ENCODE measurements around the gene RALGPS1.

The RALGPS1 gene

DNA sequence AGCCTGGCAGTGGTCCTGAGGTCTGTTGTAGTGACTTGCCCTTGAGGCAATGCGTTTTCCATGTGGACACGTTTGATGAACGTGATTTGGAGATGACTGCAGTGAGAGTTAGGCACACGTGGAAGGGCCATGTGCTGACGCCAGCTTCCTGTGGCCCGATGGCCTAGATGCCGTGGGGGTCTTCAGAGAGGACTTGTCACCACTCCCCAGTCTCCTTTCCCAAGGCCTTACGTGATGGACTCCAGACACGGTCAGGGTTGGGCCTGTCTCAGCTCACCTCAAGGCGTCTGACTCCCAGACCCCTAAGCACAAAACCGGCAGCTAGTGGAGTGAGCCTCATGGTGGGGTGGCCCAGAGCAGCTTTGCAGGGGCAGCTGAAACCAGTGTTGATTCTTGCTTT is 115.0 kb downstream of the RALGPS1 start:
- no peak for DNase-seq

GRCh38 chr9:127030814-127031740 is 116.5 kb downstream of the RALGPS1 start:
- no peak for DNase-seq

DNA sequence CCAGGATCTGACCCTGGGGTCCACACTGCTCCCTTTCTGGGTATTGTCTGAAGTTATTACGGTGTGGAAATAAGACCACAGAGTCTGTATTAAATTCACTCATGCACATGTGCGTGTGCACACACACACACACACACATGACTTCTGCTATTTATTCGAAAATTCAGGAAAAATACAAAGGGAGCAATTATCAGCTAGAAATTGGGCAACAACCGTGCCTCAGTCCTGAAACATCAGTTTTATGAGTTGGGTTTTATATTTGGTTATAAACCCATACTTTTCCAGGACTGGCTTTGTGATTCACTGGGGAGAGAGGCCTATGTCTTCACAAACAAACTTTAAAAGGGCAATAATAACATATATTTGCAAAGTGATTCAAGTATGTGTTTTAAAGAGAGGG is 117.7 kb downstream of the RALGPS1 start:
- no peak for DNase-seq

DNA sequence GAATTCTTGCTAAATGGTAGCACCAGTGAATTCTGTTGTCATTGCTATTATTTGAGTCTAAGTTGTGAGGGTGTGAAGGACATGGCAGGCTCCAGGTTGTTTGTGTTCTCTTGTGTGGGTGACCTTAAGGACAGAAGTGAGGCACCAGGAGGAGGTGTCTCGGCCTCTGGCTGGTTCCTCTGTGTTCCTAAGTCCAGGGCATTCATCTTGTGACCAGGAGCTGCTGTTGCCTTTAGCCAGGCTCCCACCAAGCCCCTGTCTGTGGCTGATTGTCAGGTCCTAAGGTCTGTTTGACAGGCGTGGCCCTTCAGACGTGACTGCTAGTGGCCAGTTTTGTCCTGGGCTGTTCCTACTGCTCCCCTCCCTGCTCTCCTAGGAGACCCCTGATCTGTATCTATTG is 118.5 kb downstream of the RALGPS1 start:
- DNase-seq = no peak

GRCh38 chr9:127033789-127034188 is 119.2 kb downstream of the RALGPS1 start:
- DNase-seq = no peak

GRCh38 chr9:127034691-127035090 is 120.1 kb downstream of the RALGPS1 start:
- no peak for DNase-seq

DNA sequence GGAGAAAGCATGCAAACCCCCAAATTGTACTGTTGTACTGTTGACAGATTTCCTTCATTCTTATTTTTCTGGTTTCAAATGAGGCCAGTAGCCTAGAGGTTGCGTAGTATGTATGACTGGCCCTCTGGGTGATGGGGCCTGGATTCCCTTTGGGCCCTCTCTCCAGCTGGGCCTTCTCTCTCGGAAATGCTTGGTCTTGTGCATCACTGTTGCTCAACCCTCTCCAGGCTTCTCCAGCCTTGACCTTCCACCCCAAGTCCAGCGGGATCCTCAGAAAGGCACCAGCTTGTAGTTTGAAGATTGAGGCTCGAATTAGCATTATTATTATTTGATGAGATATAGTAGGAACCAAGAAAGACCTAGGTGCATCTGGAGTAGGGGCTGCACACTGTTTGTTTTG is 120.8 kb downstream of the RALGPS1 start:
- no peak for DNase-seq

DNA sequence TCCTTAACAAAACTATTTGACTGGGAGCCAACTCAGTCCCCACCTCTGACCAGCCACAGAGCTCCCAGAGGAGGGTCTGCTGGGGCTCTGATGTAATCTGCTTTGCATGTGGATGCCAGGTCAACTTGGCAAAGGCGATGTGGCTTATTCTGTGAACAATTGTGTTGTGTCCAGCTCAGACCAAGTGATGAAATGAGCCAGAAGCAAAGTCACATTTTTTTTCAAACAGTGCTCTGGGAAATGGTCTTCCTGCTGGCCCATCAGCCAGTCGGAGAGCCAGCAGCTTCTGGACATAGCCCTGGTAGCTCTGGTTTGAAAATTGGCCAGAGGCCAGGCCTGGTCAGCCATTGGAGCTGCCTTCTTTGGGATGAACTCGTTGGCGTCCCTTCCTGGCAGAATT is 121.4 kb downstream of the RALGPS1 start:
- DNase-seq = no peak

DNA sequence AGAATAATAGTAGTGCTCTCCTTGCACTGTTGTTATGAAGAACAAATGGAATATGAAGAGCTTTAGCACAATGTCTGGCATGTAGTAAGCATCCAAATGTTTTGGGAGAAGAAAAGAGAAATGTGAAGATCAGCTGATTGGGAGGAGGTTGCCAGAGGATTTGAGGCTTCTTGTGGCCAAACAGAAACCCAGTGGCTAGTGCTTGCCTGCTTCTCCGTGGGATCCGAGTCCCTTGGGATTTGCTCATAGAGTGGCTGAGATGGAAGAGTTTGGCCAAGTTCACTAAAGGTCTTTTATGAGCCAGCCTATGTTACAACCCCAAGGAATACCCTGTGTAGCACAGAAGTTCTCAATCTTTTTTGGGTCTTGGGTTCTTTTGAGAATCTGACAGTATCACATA is 121.9 kb downstream of the RALGPS1 start:
- DNase-seq = no peak

DNA sequence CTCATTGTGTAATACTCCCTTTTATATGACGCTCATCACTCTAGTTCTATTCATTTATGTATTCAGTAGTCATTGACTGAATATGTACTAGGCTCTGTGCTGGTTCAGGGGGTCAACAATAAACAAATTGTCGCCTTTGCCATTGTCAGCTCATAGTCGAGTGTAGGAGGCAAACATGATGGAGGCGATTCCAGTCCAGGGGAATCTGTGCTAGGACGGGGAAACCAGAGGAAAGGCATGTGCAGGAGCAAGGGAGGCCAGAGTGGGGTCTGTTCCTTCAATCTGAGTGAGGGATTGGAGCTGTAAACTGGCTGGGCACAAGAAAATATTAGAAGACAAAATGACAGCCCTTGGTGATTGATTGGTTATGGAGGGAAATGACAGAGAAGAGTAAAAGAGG is 123.9 kb downstream of the RALGPS1 start:
- no peak for DNase-seq

DNA sequence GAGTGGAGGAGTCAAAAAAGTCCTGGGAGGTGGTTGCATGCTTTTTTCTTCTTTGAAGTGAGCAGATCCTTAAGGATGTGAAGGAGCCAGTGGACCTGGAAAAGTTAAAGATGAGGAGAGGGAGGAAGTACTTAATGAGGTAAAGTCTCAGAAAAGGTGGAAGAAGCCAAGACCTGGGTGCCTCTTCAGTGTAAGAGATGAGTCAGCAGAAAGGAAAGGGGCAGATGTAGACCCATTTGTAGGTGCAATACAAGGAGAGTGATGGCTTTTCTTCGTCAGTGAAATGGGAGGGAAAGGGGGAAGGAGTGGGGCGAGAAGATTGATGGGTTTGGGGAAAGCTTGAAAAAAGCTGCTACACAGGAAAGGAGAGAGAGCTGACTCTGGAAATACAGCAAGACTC is 124.9 kb downstream of the RALGPS1 start:
- no peak for DNase-seq

GRCh38 chr9:127045148-127045547 is 130.6 kb downstream of the RALGPS1 start:
- DNase-seq = no peak

DNA sequence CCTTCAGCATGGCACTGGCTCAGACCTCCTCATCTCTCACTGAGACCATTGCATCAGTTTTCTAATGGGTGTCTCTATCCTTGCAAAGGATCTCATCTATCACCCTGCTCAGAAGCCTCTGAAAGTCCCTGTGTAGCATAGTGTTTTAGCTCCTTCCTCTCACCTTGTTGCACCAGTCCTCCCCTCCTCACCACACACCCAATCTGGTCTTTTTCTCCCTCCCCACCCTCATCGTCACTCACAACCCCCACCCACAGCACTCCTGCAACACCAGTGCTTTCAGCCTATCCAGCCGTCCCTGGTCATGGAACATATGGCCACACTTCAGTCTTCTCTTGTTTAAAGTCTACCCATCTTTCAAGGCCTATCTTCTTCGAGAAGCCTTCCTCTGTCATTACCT is 133.4 kb downstream of the RALGPS1 start:
- no peak for DNase-seq

DNA sequence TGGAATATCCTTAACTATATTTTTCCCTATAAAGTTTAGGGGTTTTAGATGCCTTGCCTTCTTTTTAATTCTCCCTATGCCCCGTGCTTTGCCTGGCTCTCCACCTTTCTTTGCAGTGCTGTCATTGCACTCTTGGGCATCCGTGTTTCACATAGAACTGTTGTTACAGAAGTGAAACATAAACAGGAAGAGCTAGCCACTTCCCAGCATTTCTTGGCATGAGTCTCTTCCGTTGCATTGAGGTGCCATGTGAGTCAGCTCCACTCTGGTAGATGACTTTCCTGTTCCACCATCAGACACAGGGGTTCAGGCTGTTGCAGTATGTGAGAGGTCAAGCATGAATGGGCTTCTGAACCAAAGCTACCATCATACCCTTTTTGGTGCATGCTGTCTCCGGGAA is 134.5 kb downstream of the RALGPS1 start:
- DNase-seq = no peak

GRCh38 chr9:127049581-127049980 is 135.0 kb downstream of the RALGPS1 start:
- no peak for DNase-seq

DNA sequence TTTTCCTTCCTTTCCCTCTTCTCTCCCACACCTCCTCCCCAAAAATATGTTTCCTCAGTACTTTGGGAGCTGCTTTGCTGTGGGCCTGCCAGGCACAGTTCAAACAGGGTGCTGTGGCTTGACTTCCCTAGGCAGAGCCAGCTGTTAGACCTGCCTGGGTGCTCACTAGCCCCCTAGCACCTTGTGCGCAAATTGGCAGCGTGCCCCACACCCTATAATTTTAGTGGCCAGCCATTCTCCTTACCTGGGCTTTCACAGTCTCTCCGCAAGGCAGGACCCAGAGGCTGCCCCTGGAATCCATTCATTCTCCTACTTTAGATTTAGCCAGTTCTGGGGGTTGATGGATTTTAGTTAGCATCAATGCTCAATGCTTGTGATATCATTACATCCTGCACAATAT is 135.6 kb downstream of the RALGPS1 start:
- DNase-seq = no peak

DNA sequence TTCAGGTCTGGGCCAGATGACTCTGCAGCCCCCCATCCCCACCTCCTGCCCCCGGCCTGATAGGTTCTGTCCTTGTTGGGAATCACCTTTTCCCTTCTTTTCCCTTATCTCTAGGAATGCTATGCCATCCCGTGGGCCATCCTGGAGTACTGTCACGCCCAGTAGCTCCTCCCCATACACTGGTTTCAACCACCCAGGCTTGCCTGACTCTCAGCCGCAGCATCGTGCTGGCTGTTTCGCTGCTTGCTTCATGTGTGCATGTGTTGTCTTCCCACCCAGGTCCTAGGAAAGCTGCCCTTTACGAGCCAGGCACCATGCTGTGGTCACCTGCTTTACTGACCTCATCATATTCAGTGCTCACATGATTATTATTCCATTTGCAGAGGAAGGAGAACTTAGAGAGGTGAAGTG is 136.0 kb downstream of the RALGPS1 start:
- no peak for DNase-seq

DNA sequence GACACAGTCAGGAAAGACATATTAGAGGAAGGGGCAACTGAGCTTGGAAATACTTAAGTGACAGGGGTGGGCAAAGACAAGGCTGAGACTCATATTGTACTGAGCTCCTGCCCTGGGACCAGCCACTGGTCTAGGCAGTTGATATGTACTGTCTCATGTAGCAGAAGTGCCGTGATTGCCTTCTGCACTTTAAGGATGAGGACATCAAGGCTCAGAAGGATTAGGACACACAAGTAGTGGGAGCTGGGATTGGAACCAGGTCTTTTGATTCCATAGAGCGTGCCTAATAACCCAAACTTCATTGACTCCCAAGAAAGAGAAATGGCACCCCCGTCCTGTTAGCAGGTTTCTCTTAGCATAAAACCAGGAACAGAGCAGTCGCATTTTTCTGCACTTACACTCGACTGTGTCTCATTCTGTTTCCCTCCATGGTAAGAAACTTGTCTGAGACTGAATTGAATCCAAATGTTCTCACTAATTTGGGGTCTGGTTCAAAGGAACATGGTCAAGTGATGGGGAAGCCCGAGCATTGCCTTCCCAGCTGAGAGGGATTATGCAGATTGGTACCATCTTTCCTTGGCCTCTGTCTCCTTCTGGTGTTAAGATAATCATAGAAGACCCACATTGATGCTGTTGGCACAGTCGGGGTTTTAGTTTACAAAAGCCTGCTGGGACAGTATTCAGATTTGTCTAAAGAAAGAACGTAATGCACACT is 137.5 kb downstream of the RALGPS1 start:
- DNase-seq = no peak

- no peak for DNase-seq
Observed at GRCh38 chr9:127053057-127053821, 138.7 kb downstream of the RALGPS1 start.

- no peak for DNase-seq
Observed at GRCh38 chr9:127053960-127054359, 139.4 kb downstream of the RALGPS1 start.

DNA sequence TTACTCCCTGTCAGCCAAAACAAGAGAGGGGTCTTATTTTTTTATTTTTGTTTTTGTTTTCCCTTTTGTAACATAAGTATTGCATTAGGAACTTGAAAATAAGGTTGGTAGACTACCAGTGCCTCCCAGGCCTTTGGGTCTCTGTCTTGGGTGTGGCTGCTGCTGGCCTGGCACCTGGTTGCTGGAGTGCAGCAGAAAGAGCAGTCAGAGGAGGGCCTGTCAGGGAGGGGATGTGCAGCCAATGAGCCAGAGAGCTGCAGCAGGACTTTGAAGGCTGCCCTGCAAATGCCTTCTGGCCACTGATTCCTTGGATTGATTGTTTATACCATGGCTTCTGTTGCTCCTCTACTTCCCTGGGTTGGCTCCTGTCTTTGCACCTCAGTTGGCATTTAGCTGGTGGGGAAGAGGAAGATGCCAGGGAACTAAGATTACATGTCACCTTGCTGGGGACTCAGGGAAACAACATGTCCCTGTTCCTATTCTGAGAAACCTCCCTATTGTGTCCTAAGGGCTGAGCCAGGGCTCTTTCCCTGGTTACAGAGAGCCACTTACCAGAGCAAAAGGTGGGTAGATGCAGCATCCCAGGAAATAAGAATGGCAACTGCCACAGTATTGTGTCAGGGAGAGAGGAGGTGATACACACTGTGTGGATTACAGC is 141.3 kb downstream of the RALGPS1 start:
- DNase-seq = no peak

DNA sequence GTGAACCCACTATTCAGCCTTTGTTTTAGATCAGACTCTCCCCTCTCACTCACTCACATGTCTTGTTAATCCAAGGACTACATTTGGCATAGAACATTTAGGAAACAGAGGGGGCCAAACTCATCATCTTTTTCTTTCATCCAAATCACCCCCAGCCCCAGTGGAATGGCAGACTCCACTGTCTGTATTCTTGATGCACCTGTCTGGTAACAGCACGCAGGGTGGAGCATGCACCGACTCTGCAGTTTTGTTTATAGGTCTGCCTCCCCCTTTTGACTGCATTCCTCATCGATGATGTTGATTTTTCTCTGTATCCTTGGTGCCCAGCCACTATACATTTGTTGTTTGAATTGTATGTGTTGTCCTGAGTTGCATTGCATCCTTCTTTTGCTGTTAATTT is 141.9 kb downstream of the RALGPS1 start:
- DNase-seq = no peak

Data from activated naive CD4-positive, alpha-beta T cell treated with anti-CD3 and anti-CD28 coated beads, Interleukin-2, amount 50 U/mL, for 16 hours (primary cell).